Mucosa of stomach (tissue), 1 donor: Measurements from ENCODE around the gene TRIM44.

Experiments used
- H3K27me3 ChIP-seq: one replicate; pipeline ENCODE4 v1.7.0; 2013; ENCODE audit warnings: mild to moderate bottlenecking, low read length; ENCODE audit not compliant: control insufficient read depth, insufficient read depth
- H3K36me3 ChIP-seq: one replicate; pipeline ENCODE4 v1.7.0; 2013; ENCODE audit warnings: low read length; ENCODE audit not compliant: control insufficient read depth, insufficient read depth
- H3K4me1 ChIP-seq: one replicate; pipeline ENCODE4 v1.7.0; 2013; ENCODE audit warnings: mild to moderate bottlenecking, low read length; ENCODE audit not compliant: control insufficient read depth, insufficient read depth
- H3K4me3 ChIP-seq: one replicate; pipeline ENCODE4 v1.7.0; 2013; ENCODE audit warnings: low read length
- H3K9ac ChIP-seq: one replicate; pipeline ENCODE4 v1.7.0; 2013; ENCODE audit warnings: mild to moderate bottlenecking, low read length, moderate library complexity
- H3K9me3 ChIP-seq: one replicate; pipeline ENCODE4 v1.7.0; 2013; ENCODE audit warnings: mild to moderate bottlenecking, low read length, moderate library complexity; ENCODE audit not compliant: control insufficient read depth
- donor health status: Pancreatic carcinoma.

Gene TRIM44

GRCh38 chr11:35622070-35622469 lies 40.5 kb upstream of the TRIM44 start:
- no peak overlapping the region for H3K9ac ChIP-seq
- H3K9me3 ChIP-seq = no peaks in the 10 kb centered on the region
- no peaks in the 10 kb centered on the region for H3K36me3 ChIP-seq
- peaks cover 56% of the 10 kb centered on the region for H3K27me3 ChIP-seq
- H3K4me3 ChIP-seq = no peak overlapping the region
- peaks cover 11% of the 10 kb centered on the region for H3K4me1 ChIP-seq

- peaks cover 11% of the 10 kb centered on the region for H3K4me1 ChIP-seq
These were observed 38.9 kb upstream of the TRIM44 start for GRCh38 chr11:35623621-35624168.

GRCh38 chr11:35624316-35624715 lies 38.3 kb upstream of the TRIM44 start:
- H3K4me3 ChIP-seq = no peak overlapping the region
- peaks cover 42% of the 10 kb centered on the region for H3K27me3 ChIP-seq
- H3K36me3 ChIP-seq = no peaks in the 10 kb centered on the region
- no peak overlapping the region for H3K9ac ChIP-seq
- no peaks in the 10 kb centered on the region for H3K9me3 ChIP-seq
- H3K4me1 ChIP-seq = peaks cover 8% of the 10 kb centered on the region

More at GRCh38 chr11:35623621-35624168, 38.9 kb upstream of the TRIM44 start:
- no peaks in the 10 kb centered on the region for H3K9me3 ChIP-seq
- no peak overlapping the region for H3K9ac ChIP-seq
- H3K4me3 ChIP-seq = no peak overlapping the region
- no peaks in the 10 kb centered on the region for H3K36me3 ChIP-seq
- peaks cover 46% of the 10 kb centered on the region for H3K27me3 ChIP-seq

GRCh38 chr11:35624781-35625180 lies 37.8 kb upstream of the TRIM44 start:
- no peaks in the 10 kb centered on the region for H3K36me3 ChIP-seq
- H3K9me3 ChIP-seq = no peaks in the 10 kb centered on the region
- peaks cover 38% of the 10 kb centered on the region for H3K27me3 ChIP-seq
- no peak overlapping the region for H3K4me3 ChIP-seq
- no peak overlapping the region for H3K9ac ChIP-seq
- H3K4me1 ChIP-seq = peaks cover 3% of the 10 kb centered on the region

GRCh38 chr11:35626501-35626900 lies 36.1 kb upstream of the TRIM44 start:
- Histone ChIP-seq H3K36me3 (no peaks in the 10 kb centered on the region), H3K9me3 (no peaks in the 10 kb centered on the region), H3K4me3 (no peak overlapping the region), H3K27me3 (peaks cover 23% of the 10 kb centered on the region), H3K9ac (no peak overlapping the region), H3K4me1 (no peaks in the 10 kb centered on the region)

- Histone ChIP-seq H3K4me3 (no peak overlapping the region), H3K27me3 (no peaks in the 10 kb centered on the region), H3K4me1 (no peaks in the 10 kb centered on the region), H3K36me3 (no peaks in the 10 kb centered on the region), H3K9ac (no peak overlapping the region), H3K9me3 (no peaks in the 10 kb centered on the region)
These were observed 33.1 kb upstream of the TRIM44 start for GRCh38 chr11:35629511-35629910.

GRCh38 chr11:35629914-35630313 lies 32.7 kb upstream of the TRIM44 start:
- Histone ChIP-seq H3K36me3 (no peaks in the 10 kb centered on the region), H3K27me3 (no peaks in the 10 kb centered on the region)

GRCh38 chr11:35631891-35632290 lies 30.7 kb upstream of the TRIM44 start:
- no peaks in the 10 kb centered on the region for H3K4me1 ChIP-seq
- no peak overlapping the region for H3K4me3 ChIP-seq
- H3K9me3 ChIP-seq = no peaks in the 10 kb centered on the region
- H3K9ac ChIP-seq = no peak overlapping the region
- H3K36me3 ChIP-seq = no peaks in the 10 kb centered on the region
- no peaks in the 10 kb centered on the region for H3K27me3 ChIP-seq

More at GRCh38 chr11:35629914-35630313, 32.7 kb upstream of the TRIM44 start:
- H3K9ac ChIP-seq = no peak overlapping the region
- H3K4me1 ChIP-seq = no peaks in the 10 kb centered on the region
- no peaks in the 10 kb centered on the region for H3K9me3 ChIP-seq
- H3K4me3 ChIP-seq = no peak overlapping the region

- Histone ChIP-seq H3K4me3 (no peak overlapping the region), H3K36me3 (no peaks in the 10 kb centered on the region), H3K9me3 (no peaks in the 10 kb centered on the region), H3K4me1 (no peaks in the 10 kb centered on the region), H3K27me3 (no peaks in the 10 kb centered on the region), H3K9ac (no peak overlapping the region)
These were observed 30.3 kb upstream of the TRIM44 start for GRCh38 chr11:35632301-35632700.

GRCh38 chr11:35633827-35634423 lies 28.6 kb upstream of the TRIM44 start:
- Histone ChIP-seq H3K27me3 (no peaks in the 10 kb centered on the region), H3K9me3 (no peaks in the 10 kb centered on the region), H3K9ac (no peak overlapping the region)

GRCh38 chr11:35635933-35636332 lies 26.6 kb upstream of the TRIM44 start:
- H3K9me3 ChIP-seq = no peaks in the 10 kb centered on the region
- H3K36me3 ChIP-seq = no peaks in the 10 kb centered on the region
- H3K27me3 ChIP-seq = peaks cover 3% of the 10 kb centered on the region
- no peak overlapping the region for H3K4me3 ChIP-seq
- H3K9ac ChIP-seq = no peak overlapping the region
- no peaks in the 10 kb centered on the region for H3K4me1 ChIP-seq

More at GRCh38 chr11:35633827-35634423, 28.6 kb upstream of the TRIM44 start:
- H3K36me3 ChIP-seq = no peaks in the 10 kb centered on the region
- H3K4me1 ChIP-seq = no peaks in the 10 kb centered on the region
- H3K4me3 ChIP-seq = no peak overlapping the region

GRCh38 chr11:35639591-35640179 lies 22.9 kb upstream of the TRIM44 start:
- Histone ChIP-seq H3K4me1 (no peaks in the 10 kb centered on the region), H3K9me3 (no peaks in the 10 kb centered on the region), H3K36me3 (no peaks in the 10 kb centered on the region), H3K9ac (no peak overlapping the region), H3K27me3 (peaks cover 3% of the 10 kb centered on the region), H3K4me3 (no peak overlapping the region)
